GM18520 (cell line): ENCODE results near the gene EXPH5.

Source experiments
- ATAC-seq: cut with Tn5 transposase; IDR thresholded peaks from one replicate; pipeline ENCODE4 v1.9.1; 2021; ENCODE audit not compliant: unreplicated experiment

EXPH5 gene

DNA sequence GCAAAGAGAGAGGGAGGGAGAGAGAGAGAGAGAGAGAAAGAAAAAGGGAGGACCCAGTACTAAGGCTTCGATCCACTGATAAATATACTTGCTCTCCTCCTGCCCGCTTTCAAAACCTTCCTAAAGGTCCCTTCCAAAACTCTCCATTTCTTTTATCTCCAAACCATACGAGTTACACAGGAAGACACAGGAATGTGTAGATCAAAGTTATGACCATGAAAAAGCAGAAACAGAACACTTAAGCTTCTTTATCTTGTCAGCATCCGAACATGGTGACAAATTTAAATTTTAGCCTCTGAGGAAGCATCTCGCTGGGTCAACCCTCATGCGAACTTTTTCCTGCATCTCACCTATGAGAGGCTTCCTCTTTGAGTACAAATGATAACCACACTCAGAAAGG, 66.2 kb downstream of the EXPH5 start:
- no peak for ATAC-seq

- no peak for ATAC-seq
Observed at GRCh38 chr11:108525161-108525560, 68.4 kb downstream of the EXPH5 start.

GRCh38 chr11:108524422-108524821, 69.1 kb downstream of the EXPH5 start:
- ATAC-seq, result no peak

DNA sequence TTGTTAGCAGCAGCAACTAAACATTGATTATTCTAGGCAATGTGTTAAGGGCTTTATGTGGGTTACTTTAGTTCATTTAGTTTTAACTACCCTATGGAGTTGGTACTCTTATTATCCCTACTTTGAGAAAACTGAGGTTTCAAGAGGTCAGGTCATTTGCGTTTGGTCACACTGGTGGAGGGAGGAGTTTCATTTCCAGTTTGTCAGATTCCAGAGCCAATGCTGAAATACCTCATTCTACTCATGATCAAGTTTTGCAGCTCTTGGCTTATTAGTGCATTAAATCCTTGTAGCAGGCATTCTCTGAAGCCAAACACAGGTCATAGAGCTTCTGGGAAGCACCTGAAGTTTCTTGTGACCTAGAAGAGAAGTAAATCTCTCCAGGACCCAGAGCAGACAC, 71.2 kb downstream of the EXPH5 start:
- no peak for ATAC-seq

GRCh38 chr11:108518581-108518980, 75.0 kb downstream of the EXPH5 start:
- no peak for ATAC-seq

- no peak for ATAC-seq
Observed at GRCh38 chr11:108516125-108516524, 77.4 kb downstream of the EXPH5 start.

DNA sequence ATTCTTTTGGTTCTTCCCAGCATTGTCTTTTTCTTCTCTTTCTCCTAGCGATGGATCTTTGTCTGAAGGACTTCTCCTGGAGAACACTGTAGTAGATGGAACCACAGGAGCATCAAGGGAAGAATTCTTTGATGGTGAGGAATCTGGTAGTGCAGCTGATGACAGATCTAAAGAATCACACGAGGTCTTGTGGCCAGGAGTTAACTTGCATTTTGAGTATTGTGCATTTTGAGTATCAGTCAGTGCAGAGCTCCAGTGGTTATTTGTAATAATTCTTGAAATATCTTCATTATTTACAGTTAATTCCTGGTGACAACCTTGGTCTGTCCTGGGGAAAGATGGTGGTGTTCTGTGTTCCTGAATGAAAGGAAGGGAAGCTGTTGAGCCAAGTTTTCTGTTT, 80.9 kb downstream of the EXPH5 start:
- no peak for ATAC-seq

GRCh38 chr11:108511851-108512474, 81.6 kb downstream of the EXPH5 start:
- ATAC-seq, result no peak

- no peak for ATAC-seq
Observed at GRCh38 chr11:108508653-108509593, 84.6 kb downstream of the EXPH5 start.

GRCh38 chr11:108501396-108501795, 92.2 kb downstream of the EXPH5 start:
- no peak for ATAC-seq

GRCh38 chr11:108500721-108501120, 92.8 kb downstream of the EXPH5 start:
- ATAC-seq, result no peak

DNA sequence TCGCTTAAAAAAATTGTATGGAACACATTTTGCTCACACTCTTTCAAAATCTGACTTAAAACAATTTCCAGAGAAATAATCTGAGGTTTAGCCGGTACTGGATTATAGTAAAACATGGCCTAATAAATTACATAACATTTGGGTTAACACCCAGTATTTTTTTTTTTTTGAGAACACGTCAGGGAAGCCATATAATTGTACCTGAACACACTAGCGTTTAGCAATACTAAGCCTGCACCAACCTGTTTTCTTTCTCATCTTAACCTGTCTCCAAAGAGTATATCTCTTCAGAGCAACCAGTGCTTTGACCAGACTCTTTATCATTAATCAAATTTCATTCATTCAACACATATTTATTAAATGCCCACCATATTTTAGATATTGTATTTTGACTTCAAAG, 93.4 kb downstream of the EXPH5 start:
- ATAC-seq, result no peak

- no peak for ATAC-seq
Observed at GRCh38 chr11:108498816-108499408, 94.7 kb downstream of the EXPH5 start.

- ATAC-seq, result peak; percentile 34
Observed at GRCh38 chr11:108498046-108498815, 95.3 kb downstream of the EXPH5 start, which contains the start of gene POGLUT3. Gene POGLUT3 (minus strand): TSS chr11:108498384. CDS start chr11:108498366, 18 bp downstream.

GRCh38 chr11:108497317-108498045, 96.1 kb downstream of the EXPH5 start:
- ATAC-seq, result peak; percentile 37

GRCh38 chr11:108496643-108497256, 96.8 kb downstream of the EXPH5 start:
- ATAC-seq, result no peak

GRCh38 chr11:108495326-108495725, 98.2 kb downstream of the EXPH5 start:
- no peak for ATAC-seq

DNA sequence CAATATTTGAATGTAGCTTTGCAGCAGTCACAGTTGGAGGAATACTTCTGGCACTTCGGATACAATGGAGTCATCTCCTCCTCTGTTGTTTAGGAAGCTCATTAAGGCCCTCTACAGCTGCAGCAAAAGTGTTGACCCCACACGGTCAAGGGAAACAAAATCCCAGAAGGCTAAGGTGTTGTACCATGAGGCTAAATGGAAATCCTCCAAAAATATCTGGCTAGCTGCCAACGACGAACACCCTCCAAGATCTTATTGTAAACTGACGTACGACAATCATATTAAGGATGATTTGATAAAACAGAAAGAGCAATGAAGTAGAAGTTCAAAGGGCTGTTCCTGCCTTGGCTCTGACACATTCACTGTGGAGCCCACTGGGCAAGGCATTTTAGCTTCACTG, 99.4 kb downstream of the EXPH5 start:
- ATAC-seq, result no peak

- ATAC-seq, result no peak
Observed at GRCh38 chr11:108491936-108492335, 101.6 kb downstream of the EXPH5 start.

DNA sequence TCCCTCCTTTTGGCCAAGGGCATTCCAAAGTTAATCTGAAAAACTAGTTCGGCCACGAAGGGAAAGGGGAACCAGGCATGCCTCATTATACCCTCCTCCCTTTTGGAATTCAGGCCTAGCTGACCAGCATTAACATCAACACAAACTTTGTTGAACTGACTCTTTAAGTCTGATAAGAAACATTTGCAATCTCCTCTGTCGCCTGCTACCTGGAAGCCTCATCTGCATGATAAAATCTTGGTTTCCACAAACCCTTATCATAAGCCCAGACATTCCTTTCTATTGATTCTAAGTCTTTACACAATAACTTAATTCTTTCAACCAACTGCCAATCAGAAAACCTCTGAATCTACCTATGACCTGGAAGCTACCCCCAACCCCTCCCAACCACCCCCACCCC, 106.7 kb downstream of the EXPH5 start:
- no peak for ATAC-seq
